GM12891 (cell line): Measurements from ENCODE around the gene SPIN4. TPM values are rescaled to one million over a fixed set of nuclear protein-coding genes. Genes with fewer than 3 reads are reported as not detected.
"Not testable (repeated sequence)": the region's sequence is repeated elsewhere in the genome, so short reads cannot be mapped to it uniquely, and the experiment has no call there.

Source experiments
- DNase-seq: peaks from one replicate; pipeline ENCODE4 v3.0.0; 2011; ENCODE audit warnings: low spot score; ENCODE audit not compliant: insufficient read length
- FAIRE-seq: peaks from 2 replicates; lab custom pipeline; 2011; peaks lifted over from hg19 to GRCh38; lab: Jason Lieb, UNC
- PAX5 ChIP-seq: IDR thresholded peaks from 2 replicates; pipeline ENCODE4 v1.6.1; 2011; ENCODE audit warnings: low read length, moderate library complexity, mild to moderate bottlenecking; ENCODE audit not compliant: insufficient read depth, severe bottlenecking
- POLR2A ChIP-seq: IDR thresholded peaks from 2 replicates; pipeline ENCODE4 v1.6.1; 2011; ENCODE audit warnings: low read depth, low read length, control low read depth
- POLR2AphosphoS5 ChIP-seq: IDR thresholded peaks from 2 replicates; pipeline ENCODE4 v1.6.1; 2011; ENCODE audit warnings: low read depth, low read length, control low read depth
- POU2F2 ChIP-seq: IDR thresholded peaks from 2 replicates; pipeline ENCODE4 v1.6.1; 2011; ENCODE audit warnings: low read depth, mild to moderate bottlenecking, control low read depth, low read length, moderate library complexity
- SPI1 ChIP-seq: IDR thresholded peaks from 2 replicates; pipeline ENCODE4 v1.6.1; 2011; ENCODE audit warnings: low read depth, low read length, control low read depth
- TAF1 ChIP-seq: IDR thresholded peaks from 2 replicates; pipeline ENCODE4 v1.6.1; 2011; ENCODE audit warnings: low read depth, low read length, control low read depth
- polyA plus RNA-seq: library from polyadenylated mRNA; unstranded; fragments of >200 nt; gene quantifications from one replicate; pipeline ENCODE4 v1.2.1, GENCODE V29; 2012; ENCODE audit warnings: low read depth, missing spikeins, inconsistent platforms; ENCODE audit not compliant: missing spikeins

The SPIN4 gene
- 0.81 TPM for polyA plus RNA-seq

DNA sequence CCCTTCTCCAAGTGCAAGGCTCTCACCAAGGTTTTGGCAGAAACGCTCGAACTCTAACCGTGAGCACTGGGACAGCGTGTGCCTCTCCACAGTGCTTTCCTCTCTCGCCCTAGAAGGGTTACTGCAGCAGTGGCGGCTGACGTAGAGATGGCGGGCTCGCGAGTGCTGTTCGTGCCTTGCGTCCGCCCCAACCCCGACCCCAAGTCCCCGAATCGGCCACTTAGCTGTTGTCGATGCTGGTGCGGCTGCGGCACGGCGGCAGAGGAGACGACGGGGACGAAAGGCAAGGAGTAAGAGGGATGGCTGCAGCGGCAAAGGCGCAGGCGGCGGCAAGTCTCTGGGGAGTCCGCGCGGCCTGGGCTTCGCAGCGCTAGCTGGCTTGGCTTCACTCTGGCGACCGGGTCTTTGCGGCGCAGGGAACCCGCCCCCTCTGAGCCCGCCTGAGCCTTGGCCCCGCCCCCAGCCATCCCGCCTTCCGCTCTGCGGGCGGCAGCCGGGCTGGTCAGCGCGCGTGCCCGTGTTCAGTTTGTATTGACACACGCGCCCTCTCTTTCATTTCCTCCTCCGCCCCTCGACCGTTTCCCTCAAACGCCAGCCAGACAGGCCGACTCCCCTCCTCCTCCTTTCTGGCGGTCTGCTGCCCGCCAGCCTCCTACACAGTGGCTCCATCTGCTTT lies at the start of gene SPIN4:
TSS of gene SPIN4 (minus strand) at position 392 of the 676 bp plus-strand sequence. CDS start 513 bp downstream, outside the sequence.
- DNase-seq = peak; percentile 56
- FAIRE-seq = no peak
- TF ChIP-seq TAF1 (no peak), PAX5 (no peak), POU2F2 (no peak), POLR2AphosphoS5 (0 out of 2 replicates have a peak, but pooled peaks have one; percentile 48), SPI1 (peak; percentile 41; the same call in 1 of the 2 replicates), POLR2A (peak; percentile 34; the same call in 1 of the 2 replicates)

DNA sequence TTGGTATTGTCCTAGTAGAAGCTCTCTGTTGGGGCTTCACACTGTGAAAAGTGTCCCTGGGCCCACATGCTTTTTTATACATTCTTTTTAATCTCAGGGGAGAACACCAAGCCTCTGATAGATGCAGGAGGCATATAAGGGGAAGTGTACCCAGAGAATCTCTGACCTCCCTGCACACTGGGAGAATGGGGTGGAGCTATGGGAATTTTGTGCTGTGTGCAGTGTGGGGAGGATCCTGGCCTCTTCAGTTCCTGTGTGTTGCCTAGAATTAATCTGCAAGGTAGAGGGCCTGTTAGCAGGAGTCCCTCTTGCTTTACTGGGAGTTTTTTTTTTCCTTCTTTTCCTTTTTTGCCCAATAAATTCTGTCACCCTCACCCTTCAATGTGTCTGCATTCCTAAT lies 49.2 kb upstream of the SPIN4 start:
- no peak for FAIRE-seq
- TF ChIP-seq PAX5 (no peak), POLR2A (no peak), POLR2AphosphoS5 (no peak), TAF1 (no peak), SPI1 (no peak), POU2F2 (no peak)
- DNase-seq = no peak

DNA sequence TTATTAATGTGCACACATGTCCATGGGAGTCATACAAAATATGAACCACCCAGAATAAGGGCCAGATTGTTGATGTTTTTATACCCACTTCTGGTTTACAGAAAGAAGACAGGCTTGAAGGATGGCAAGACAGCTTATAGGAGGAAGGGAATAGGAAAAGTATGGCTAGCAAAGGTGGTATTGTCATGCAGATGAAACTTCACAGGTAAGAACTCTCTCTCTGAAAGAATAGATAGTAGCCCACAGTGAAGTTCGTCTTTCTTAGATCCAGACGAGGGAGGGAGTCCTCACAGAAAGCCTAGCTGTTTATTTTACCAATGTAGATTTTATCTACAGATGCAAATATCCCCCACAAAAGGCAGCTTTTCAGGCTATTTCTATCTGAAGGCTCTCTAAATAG lies 43.7 kb upstream of the SPIN4 start:
- DNase-seq (no peak), FAIRE-seq (no peak)
- no peak for TF ChIP-seq POLR2AphosphoS5
- TF ChIP-seq PAX5 = no peak
- no peak for TF ChIP-seq POLR2A
- no peak for TF ChIP-seq TAF1
- TF ChIP-seq SPI1 = no peak
- TF ChIP-seq POU2F2 = no peak

- FAIRE-seq, DNase-seq: not testable (repeated sequence)
Measured at GRCh38 chrX:63393094-63393493, 42.0 kb upstream of the SPIN4 start.

DNA sequence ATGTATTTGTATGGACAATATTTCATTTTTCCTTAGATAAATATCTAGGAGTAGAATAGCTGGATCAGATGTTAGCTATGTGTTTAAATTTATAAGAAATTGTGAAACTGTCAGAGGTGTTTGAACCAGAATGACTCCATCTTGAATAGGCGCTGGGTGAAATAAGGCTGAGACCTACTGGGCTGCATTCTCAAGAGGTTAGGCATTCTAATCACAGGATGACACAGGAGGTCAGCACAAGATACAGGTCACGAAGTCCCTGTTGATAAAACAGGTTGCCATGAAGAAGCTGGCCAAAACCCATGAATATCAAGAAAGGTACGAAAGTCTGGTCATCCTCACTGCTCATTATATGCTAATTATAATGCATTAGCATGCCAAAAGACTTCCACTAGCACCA lies 36.3 kb upstream of the SPIN4 start:
- DNase-seq = no peak
- no peak for FAIRE-seq
- TF ChIP-seq POU2F2 = no peak
- TF ChIP-seq TAF1 = no peak
- no peak for TF ChIP-seq POLR2AphosphoS5
- no peak for TF ChIP-seq POLR2A
- TF ChIP-seq PAX5 = no peak
- TF ChIP-seq SPI1 = no peak

DNA sequence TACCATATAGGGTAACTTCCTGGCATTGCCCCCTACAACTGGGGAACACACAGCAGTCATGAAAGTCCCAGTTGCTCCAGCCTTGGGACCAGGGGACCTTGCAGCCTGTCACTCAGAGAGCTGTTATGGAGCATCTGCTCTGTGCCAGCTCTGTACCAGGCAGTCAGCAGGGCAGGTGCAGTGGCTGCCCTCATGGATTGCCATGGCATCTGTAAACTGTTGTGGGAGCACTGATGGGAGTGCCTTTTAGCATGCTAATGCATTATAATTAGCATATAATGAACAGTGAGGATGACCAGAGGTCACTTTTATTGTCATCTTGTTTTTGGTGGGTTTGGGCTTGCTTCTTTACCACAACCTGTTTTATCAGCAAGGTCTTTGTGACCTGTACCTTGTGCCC lies 33.1 kb upstream of the SPIN4 start:
- peak; percentile 62 for FAIRE-seq
- DNase-seq = not testable (repeated sequence)

- FAIRE-seq, DNase-seq: not testable (repeated sequence)
Measured at GRCh38 chrX:63373012-63373411, 21.9 kb upstream of the SPIN4 start.

- DNase-seq, FAIRE-seq: not testable (repeated sequence)
Measured at GRCh38 chrX:63367699-63368098, 16.6 kb upstream of the SPIN4 start.

- DNase-seq = no peak
- TF ChIP-seq POLR2A (no peak), PAX5 (no peak), POLR2AphosphoS5 (no peak), TAF1 (no peak), SPI1 (no peak), POU2F2 (no peak)
- no peak for FAIRE-seq
Measured at GRCh38 chrX:63363788-63364187, 12.7 kb upstream of the SPIN4 start.

DNA sequence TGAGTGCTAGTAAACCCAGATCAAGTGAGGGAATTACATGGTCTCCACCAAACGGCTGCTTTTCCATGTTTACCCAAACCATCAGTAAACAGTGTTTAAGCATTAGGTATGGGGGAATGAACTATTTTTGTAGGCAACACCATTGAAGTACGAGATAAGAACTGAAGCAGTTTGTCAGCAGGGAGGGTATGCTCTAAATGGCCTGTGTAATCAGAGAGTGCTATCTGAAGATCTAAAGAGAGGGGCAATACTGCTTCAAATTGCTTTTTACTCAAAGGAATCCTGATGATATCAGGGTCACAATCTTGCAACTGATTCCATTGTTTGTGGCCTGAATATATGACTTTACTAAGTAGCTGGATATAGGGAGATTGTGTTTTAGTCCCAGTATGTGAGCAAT lies 10.4 kb upstream of the SPIN4 start:
- no peak for DNase-seq
- FAIRE-seq = no peak
- TF ChIP-seq TAF1 (no peak), PAX5 (no peak), POLR2A (no peak), POU2F2 (no peak)

- TF ChIP-seq TAF1 (no peak), POLR2A (no peak), POLR2AphosphoS5 (no peak), SPI1 (no peak), POU2F2 (no peak), PAX5 (no peak)
- DNase-seq = no peak
- no peak for FAIRE-seq
Measured at GRCh38 chrX:63354484-63354883, 3.4 kb upstream of the SPIN4 start.
